NCI-H446 (cell line): ENCODE data around the gene NXPH4.

Experiments used
- DNase-seq, 2 experiments: peaks; one replicate each; lab custom pipeline; 2025; lab: John Stamatoyannopoulos, UW

Gene NXPH4

DNA sequence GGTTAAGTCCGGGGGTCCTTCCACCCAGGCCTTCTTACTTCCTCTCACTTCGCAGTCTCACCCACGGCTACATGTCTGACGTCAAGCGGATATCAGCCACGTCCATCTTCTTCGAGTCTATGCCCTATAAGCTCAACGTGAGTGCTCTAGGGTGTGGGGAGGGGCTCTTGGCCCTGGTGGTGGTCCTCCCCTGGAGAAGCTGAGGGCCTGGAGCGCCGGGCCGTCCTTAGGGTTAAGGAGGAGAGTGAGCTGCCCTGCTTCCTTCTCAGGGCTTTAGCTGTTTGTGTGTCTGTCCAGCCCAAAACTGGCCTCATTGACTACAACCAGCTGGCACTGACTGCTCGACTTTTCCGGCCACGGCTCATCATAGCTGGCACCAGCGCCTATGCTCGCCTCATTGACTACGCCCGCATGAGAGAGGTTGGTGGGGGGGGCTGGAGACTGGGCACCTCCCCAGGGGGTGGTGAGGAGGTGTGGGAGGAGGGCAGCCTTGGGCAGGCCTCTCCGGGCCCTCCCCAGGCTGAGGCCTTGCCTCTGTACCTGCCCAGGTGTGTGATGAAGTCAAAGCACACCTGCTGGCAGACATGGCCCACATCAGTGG lies 15.7 kb downstream of the NXPH4 start:
- no peak for DNase-seq

DNA sequence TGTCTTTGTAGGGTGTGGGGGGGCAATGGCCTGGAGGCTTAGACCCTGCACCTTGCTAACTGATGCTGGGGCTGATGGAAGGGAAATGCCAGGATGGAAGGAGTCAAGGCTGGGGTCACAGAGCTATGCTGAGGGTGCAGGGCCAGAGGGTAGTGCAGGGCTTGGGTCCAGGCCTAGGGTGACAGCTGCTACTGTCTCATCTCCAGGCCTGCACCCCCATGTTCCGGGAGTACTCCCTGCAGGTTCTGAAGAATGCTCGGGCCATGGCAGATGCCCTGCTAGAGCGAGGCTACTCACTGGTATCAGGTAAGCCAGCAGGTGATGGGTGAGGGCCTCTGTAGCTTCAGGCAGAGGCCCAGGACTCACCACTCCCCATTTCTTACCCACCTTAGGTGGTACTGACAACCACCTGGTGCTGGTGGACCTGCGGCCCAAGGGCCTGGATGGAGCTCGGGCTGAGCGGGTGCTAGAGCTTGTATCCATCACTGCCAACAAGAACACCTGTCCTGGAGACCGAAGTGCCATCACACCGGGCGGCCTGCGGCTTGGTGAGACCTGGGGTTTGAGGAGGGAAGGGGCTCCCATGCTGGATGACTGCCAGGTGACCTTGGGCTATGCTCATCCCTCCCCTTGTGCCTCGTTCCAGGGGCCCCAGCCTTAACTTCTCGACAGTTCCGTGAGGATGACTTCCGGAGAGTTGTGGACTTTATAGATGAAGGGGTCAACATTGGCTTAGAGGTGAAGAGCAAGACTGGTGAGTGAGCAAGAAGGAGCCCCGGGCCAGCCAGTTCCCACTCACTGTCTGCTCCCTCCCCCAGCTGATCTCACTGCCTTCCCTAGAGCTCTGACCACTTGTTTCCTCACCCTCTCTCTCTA lies 17.0 kb downstream of the NXPH4 start:
- no peak for DNase-seq

DNA sequence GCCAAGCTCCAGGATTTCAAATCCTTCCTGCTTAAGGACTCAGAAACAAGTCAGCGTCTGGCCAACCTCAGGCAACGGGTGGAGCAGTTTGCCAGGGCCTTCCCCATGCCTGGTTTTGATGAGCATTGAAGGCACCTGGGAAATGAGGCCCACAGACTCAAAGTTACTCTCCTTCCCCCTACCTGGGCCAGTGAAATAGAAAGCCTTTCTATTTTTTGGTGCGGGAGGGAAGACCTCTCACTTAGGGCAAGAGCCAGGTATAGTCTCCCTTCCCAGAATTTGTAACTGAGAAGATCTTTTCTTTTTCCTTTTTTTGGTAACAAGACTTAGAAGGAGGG lies 17.6 kb downstream of the NXPH4 start:
- DNase-seq, result no peak

DNA sequence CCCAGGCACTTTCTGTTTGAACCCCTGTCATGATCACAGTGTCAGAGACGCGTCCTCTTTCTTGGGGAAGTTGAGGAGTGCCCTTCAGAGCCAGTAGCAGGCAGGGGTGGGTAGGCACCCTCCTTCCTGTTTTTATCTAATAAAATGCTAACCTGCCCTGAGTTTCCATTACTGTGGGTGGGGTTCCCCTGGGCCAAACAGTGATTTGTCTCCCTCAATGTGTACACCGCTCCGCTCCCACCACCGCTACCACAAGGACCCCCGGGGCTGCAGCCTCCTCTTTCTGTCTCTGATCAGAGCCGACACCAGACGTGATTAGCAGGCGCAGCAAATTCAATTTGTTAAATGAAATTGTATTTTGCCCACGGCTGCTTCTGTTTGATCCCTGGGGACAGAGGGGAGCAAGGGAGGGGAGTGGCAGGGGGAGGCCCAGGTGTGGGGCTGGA lies 18.0 kb downstream of the NXPH4 start:
- DNase-seq, result no peak

DNA sequence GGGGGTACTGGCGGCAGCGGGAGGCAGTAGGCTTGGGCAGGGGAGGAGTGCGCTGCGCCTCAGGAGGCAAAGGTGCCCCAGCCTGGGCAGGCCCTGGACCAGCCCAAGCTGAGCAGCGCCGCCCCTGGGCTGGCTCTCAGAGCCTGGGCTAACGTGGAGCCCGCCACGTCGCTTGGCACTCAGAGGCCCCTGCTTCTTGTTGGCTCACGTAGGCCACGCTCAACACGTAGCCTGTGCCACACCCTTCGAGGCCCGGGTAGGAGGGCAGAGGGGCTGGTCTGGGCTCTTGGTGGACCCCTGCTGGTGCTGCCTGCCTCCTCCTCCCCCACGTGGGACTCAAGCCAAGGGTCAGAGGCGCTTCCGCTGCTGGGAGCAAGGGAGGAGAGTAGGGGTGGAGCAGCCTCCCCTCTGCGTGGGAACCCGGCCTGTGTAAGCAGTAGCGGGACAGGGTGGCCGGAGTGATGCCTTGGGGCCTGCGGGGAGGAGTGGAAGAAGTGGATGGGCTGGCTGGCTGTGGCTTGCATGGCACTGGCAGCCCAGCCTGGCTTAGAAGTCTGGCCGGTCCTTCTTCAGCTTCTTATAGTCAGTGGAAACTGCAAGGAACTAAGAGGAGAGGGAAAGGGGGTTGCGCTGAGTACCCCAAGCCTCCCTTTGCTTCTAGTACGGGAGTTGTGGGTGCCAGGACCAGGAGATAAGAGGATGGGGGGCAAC lies 18.6 kb downstream of the NXPH4 start:
- no peak for DNase-seq

DNA sequence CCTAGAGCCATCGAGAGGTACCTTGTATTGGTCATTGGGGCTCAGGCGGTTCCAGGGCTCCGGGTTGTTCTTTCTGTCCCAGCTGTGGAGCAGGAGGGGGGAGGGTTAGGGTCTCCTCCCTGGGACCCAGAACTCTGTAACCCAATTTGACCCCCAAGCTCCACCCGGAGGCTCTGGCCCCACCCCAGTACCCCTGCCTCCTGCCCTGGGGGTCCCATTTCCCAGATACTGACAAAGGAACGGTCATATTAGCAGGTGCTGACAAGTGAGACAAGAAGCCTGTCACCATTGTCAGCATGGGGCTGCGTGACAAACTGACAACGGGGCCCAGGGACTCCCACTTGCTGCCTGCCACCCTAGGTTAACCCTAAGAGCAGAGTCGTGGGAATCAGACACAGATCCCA lies 19.1 kb downstream of the NXPH4 start:
- no peak for DNase-seq

DNA sequence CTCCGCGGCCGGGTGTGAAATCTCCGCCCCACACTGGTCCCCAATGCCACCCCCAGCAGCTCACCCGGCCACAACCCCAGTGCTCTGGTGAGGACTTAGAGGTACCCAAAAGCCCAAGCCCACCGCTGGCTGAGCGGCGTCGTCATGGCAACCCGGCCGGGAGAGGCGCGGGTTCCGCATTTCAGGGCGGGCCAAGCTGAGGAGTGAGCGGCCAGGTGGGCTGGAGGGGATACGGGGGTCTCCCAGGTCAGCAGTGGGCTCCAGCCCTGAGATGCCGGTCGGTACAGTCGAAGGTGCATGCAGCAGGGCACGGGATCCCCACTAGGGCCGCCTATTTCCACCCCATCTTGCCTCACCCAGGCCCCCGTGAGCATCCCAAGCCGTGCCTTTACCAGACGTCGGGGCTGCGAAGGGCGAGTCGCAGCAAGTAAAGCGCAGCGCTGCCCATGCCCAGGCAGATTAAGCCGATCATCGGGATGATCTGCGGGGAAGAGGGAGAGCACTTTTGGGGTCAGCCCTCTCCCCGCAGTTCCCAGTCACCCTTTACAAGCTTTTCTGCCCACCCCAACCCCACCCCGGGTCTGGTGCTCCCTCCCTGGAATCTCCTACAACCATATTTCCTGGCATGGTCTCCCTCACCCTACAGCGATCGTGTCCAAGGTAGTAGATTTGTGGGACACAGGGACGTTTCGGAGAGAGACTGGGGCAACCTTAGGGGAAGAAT lies 19.8 kb downstream of the NXPH4 start:
- DNase-seq, result no peak

DNA sequence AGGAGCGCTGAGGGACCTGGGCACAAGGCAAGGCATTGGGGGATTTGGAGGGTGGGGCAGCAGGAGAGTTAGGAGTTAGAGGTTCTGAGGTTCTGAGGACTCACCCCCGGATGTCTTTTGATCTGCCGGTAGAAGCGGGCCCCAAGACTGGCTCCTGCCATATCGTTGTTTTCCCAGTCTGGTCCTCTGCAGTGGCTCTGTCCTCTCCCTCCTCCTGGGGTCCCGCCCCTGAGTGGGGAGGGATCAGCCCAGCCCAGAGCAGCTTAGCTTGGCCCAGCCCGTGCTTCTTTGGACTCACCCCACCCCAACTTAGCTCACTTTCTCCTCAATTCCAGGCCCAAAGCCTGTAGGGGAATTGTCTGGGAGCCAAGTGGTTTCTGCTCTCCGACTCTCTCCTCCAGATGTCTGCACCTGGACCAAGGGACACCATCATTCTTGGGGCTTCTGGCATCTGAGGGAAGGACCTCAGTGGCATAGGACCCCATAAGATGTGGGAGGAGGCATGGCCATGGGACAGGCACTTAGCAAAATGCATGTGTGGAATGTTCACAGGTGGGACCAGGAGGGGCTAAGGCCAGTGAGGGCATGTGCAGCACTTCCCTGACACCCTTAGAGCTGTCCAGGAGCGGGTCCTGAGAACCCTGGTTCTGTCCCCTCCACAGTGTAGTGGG lies 20.5 kb downstream of the NXPH4 start:
- no peak for DNase-seq

DNA sequence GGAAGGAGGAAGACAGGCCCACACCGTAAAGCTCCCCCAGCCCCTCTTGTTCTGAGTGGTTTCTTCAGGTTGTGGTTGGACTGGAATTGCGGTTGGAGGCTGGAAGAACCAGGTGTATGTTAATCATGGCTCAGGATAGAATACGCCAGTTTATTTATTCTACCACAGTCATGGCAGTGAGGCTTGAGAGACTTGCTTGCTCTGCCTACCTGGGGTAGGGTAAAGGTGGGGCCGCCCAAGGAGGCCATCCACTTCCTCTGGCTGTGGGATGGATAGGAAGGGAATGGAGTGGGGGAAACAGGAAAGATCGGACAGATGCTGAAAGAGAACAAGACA lies 21.0 kb downstream of the NXPH4 start:
- no peak for DNase-seq

DNA sequence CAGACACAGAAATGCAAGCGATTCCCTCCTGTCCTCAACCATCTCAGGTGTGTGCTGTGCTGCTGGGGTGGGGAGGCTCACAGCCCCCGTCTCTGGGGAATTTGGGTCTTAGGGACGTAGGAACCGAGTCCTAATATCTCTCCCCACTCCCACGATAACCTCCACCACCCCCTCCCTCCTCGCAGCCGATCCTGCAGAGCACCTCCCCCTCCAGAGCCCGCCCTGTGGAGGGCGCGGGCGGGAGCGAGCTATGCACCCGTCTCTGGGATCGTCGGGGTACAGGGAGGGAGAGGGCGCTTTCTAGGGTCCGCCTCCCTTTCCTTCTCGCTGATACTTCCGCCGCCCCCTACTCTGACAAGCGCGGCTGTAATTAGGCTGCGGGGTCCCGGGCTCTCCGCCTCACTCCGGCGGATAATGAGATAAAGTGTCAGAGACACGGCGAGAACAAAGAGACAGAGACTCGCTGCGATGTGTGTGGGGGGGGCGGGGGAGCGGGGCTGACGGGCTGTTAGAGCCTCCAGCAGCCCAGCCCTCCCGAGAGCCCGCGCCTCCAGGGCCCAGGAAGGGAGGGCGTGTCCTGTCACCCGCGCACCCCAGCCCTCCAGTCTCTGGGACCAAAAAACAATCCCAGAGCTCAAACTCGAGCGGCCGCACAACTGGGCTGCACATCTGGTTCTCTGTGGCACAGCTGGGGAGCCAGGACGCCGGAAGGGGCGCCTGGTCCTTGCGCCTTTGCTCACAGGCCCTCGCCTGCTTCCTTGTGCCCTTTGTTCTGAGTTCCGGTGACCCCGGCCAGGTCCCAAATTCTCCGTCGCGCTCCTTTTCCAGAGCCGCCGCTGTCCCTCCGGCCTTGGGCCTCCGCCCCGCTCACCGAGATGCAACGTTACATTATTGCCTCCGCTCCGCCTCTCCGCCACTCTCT lies 21.6 kb downstream of the NXPH4 start:
- DNase-seq, result no peak

DNA sequence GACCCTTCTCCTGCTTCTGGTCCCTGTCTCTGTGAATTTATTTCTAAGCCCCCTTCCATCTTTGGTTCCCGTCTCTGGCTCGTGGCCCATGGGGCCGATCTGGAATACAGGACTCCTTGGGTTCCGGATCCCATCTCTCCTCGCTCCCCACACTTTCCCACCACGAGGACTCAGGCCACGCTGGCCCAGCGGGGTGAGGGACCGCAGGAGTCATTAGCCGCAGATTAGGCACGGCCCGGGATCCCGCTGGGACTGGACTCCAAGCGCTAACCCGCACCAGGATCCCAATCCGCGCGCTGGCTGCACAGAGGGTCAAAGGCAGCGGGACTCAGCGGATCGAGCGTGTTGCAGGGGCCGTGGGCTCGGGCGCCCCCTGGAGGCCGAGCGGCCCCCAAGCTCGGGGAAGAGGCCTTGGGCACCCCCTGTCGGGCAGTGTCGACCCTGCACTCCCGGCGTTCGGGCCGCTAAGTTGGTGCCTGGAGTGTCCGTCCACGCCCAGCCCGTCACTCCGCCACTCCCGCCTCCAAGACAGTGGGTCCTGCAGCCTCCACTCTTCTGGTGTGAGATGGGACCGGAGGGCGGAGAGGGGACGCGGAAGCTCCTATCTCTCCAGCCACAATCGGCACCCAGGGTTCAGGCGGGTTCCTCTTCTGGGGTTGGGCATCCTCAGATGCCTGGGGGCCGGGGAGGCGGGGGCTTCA lies 22.4 kb downstream of the NXPH4 start:
- DNase-seq, result peak; percentile 80 to 90

DNA sequence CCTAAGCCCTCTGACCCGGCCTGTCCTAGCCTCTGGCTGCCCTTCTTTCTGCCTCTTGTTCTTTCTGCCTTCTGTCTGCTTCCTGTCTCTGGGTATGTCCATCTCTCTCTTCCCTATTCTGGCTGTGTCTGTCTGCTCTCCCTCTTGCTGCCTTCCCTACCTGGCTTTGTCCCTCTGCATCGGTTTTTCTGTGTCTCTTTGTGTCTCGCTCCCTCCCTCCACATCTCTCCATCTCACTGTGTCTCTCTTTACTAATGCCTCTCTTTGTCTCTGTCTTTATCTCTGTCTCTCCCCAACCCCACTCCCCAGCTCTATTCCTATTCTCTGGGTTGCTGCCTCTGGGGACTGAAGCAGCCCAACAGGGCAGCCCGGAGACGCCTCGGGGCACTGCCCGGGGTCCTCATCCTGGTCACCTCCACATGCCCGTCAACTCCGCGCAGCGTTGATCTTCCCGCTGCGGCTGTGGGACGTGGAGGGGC lies 23.0 kb downstream of the NXPH4 start:
- DNase-seq, result peak in 1 of 2 experiments; percentile 44

DNA sequence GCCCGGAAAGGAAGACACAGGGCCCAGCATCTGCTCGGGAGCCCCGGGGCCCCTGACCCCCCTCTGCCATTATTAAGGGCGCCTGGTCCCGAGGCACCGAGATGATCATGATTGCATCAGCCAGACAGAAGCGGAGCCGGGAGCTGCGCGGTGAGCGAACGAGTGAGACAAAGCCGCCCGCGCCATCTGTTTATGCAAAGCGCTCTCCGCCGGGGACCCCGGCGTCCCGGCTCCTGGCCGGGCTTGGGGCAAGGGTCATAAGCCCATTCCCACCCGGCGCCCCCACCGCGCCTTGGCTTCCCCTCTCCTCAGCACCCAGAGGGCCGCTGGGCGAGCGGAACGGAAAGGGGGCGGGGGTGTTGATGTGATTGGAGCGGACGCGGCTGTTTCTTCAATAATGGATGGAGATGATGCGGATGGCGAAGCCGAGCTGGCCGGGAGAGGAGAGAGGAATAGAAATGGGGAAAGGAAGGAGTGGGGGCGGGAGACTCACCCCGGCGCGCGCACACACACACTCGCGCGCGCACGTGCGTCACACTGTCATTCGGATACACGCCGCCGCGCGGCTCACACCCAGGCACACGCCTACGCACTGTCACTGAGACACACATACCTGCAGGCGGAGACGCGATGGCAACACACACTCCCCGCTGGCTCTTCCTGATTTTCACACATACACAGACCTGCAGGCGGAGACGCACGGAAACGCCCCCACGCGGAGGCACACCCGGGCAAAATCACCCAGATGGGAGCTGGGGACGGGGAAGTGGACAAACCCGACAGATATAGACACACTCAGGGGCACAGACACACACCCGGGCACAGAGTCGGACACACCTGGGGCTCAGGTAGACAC lies 23.7 kb downstream of the NXPH4 start:
- DNase-seq, result peak; percentile 27 to 61

DNA sequence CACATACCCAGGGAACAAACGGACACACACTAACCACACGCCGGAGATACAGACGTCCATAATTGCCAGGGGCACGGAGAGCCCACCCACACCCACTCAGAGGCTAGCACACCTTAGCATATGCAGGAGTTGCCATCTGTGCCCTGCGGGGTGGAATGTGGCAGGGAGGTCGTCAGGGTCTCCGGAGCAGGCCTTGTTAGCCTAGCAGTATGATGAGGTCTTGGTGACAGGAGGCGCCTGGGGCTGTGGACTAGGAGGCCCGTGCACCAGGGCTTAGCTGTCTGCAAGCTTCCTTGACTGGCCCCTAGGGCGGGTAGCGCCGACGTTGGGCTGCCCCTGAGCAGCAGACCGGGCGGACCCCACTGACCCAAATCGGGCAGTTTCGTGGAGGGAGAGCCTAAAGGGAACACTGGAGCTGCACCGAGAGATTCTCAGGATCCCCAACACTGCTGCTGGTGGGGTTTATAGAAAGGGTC lies 24.4 kb downstream of the NXPH4 start:
- DNase-seq, result peak in 1 of 2 experiments; percentile 38

DNA sequence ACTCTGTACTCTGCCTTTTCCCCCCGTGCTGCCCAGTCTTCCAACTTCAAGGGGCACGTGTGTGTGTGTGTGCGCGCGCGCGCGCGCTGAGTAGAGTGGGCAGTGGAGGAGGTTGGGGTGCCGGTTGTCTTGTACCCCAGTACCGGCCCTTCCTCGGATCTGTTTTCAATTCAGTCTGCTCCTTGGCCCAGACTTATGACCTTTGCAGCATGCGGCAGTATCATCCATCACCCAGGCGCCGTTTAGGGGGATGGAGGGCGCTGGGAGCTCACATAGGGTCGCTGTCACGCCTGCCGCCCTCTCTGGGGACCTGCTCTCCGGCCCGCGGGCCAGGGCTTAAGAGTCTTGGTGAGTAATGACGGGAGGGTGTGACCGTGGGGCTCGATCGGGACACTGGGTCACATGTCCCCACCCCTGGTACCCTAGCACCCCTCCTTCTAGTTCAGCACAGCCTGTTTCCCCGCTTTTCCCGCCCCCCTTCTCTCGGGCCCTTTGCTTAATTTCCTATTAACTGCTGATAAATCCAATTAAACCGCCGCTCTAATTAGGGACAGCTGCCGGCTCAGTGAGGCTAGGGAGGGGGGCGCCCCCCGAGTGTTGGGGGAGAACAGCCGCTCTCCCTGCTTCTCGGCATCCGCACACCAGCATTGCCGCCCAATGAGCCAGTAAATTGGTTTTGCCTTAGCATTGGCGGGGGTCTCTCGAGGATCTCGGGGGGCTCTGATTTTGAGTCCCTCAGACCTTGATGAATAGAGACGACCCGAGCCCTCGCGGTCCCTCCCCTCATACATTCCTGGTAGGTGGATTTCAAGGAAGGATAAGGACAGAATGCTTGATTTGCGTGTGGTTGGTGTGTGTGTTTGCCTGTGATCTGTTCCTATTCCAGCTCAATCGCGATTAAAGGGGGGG lies 25.1 kb downstream of the NXPH4 start:
- no peak for DNase-seq

DNA sequence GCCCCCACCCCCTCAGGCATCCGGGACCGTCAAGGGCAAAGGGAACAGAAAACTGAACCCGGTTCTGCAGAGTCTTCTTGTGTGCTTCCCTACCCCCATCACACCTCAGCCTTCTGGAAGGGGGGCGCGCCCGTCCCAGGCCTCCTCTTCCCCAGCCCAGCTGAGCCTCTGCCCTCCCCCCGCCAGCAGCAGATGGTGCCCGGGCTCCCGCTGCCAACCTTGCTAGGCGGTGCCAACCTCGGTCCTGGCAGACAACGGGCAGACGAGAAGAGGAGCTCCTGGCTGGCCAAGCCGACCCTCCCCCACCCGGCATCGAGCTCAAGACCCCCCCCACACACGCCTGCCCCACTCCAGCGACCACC lies 25.7 kb downstream of the NXPH4 start:
- peak; percentile 62 to 82 for DNase-seq

DNA sequence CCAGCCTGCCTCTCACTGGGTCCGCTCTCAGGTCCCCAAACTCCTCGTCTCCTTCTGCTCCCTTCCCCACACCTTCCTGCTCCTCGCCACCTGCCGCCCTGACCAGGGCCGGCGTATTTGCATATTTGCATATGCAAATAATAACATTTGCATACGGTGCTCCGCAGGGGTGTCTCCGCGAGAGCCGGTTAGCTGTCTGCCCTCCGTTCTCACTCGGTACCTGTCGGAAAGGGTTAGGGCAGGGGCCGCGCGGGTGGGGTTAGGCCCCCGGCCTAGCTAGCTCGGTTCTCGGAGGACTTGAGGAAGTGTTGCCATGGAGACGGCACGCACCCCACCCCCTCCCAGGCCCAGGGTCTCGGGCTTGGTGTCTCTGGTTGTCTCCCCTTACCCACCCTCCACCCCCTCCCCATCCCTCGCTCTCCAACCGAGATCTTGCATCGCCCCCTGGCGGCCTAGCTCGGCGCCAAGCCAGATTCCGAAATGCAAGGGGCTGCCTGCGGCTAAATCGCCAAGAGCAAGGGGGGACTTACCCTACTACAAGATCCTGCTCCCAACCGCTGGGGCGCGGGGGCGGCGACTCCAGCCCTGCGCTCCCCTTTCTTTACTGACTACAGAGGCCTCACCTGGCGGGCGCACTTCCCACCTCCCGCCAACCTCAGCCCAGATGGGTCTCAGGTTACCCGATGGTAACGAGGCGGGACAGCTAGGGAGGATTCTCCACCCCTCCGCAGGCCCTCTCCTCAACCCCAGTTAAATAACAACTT lies 26.3 kb downstream of the NXPH4 start:
- DNase-seq, result peak; percentile 62 to 86
